ENCODE results near the gene TMEM179.

Gene TMEM179

GRCh38 chr14:104632781-104633180, 28.2 kb upstream of the TMEM179 start:
- H3K4me3 ChIP-seq (replicated peaks; ENCODE audit: low read depth, low read length), result no peak overlapping the region
- TF ChIP-seq CTCF (IDR thresholded peaks at IDR 0.05; ENCODE audit: low read length, missing control alignments), result no peak
- no peak for DNase-seq (ENCODE audit: low read depth)

GRCh38 chr14:104624939-104625338, 20.4 kb upstream of the TMEM179 start:
- no peak for DNase-seq (ENCODE audit: low read depth)
- no peak overlapping the region for H3K4me3 ChIP-seq (replicated peaks; ENCODE audit: low read depth, low read length)
- TF ChIP-seq CTCF (IDR thresholded peaks at IDR 0.05; ENCODE audit: low read length, missing control alignments), result no peak

GRCh38 chr14:104614126-104614812, 9.7 kb upstream of the TMEM179 start:
- H3K4me3 ChIP-seq (replicated peaks; ENCODE audit: low read depth, low read length), result no peak overlapping the region
- DNase-seq (ENCODE audit: low read depth), result no peak
- TF ChIP-seq CTCF (IDR thresholded peaks at IDR 0.05; ENCODE audit: low read length, missing control alignments), result no peak

GRCh38 chr14:104611881-104612280, 7.3 kb upstream of the TMEM179 start:
- H3K4me3 ChIP-seq (replicated peaks; ENCODE audit: low read depth, low read length), result no peak overlapping the region
- no peak for DNase-seq (ENCODE audit: low read depth)
- no peak for TF ChIP-seq CTCF (IDR thresholded peaks at IDR 0.05; ENCODE audit: low read length, missing control alignments)

- no peak for TF ChIP-seq CTCF (IDR thresholded peaks at IDR 0.05; ENCODE audit: low read length, missing control alignments)
- no peak for DNase-seq (ENCODE audit: low read depth)
- no peak overlapping the region for H3K4me3 ChIP-seq (replicated peaks; ENCODE audit: low read depth, low read length)
Observed at GRCh38 chr14:104610749-104611310, 6.3 kb upstream of the TMEM179 start.

GRCh38 chr14:104609666-104610065, 5.1 kb upstream of the TMEM179 start:
- TF ChIP-seq CTCF (IDR thresholded peaks at IDR 0.05; ENCODE audit: low read length, missing control alignments), result no peak
- H3K4me3 ChIP-seq (replicated peaks; ENCODE audit: low read depth, low read length), result no peak overlapping the region
- DNase-seq (ENCODE audit: low read depth), result no peak
